Measurements from ENCODE around the gene HTRA3. TPM values are rescaled to one million over a fixed set of nuclear protein-coding genes. Genes with fewer than 3 reads are reported as not detected.

HTRA3 gene
- total RNA-seq, 2 donors from 2014 or later: 6.0 to 18.9 TPM

GRCh38 chr4:8270912-8271815 is 1.6 kb downstream of the HTRA3 start:
- Histone ChIP-seq H3K9me3 (no peaks in the 10 kb centered on the region), H3K27me3 (replicated peaks; ENCODE audit: insufficient read depth) (no peaks in the 10 kb centered on the region), H3K27ac (no peak overlapping the region), H3K4me1 (replicated peaks) (peaks cover 18% of the 10 kb centered on the region), H3K36me3 (no peaks in the 10 kb centered on the region), H3K4me3 (peak overlapping the region; percentile 32 to 33)
- no peak for DNase-seq (ENCODE audit: low spot score)
- intact Hi-C loops (cut with DNase I): loop anchor here (5.0 kb wide), 1 partner anchor 36 kb away; no protein-coding TSS in a partner anchor
- WGBS: 79% methylated on average over 27 of the region's 27 CpGs
- TF ChIP-seq CTCF (IDR thresholded peaks at IDR 0.05): no peak
- TF ChIP-seq POLR2A (IDR thresholded peaks at IDR 0.05): no peak
- TF ChIP-seq POLR2AphosphoS5 (IDR thresholded peaks at IDR 0.05): no peak

GRCh38 chr4:8271821-8272220 is 2.3 kb downstream of the HTRA3 start:
- intact Hi-C loops (cut with DNase I): loop anchor here (5.0 kb wide), 1 partner anchor 35 kb away; no protein-coding TSS in a partner anchor
- no peaks in the 10 kb centered on the region for H3K36me3 ChIP-seq
- 92% methylated on average over 10 of the region's 10 CpGs for WGBS
- no peak for TF ChIP-seq POLR2A (IDR thresholded peaks at IDR 0.05)
- no peak for TF ChIP-seq POLR2AphosphoS5 (IDR thresholded peaks at IDR 0.05)
- TF ChIP-seq CTCF (IDR thresholded peaks at IDR 0.05): no peak
- DNase-seq (ENCODE audit: low spot score): no peak
- H3K4me1 ChIP-seq (replicated peaks): peaks cover 24% of the 10 kb centered on the region
- H3K9me3 ChIP-seq: no peaks in the 10 kb centered on the region
- H3K27me3 ChIP-seq (replicated peaks; ENCODE audit: insufficient read depth): no peaks in the 10 kb centered on the region
- H3K27ac ChIP-seq: no peak overlapping the region
- H3K4me3 ChIP-seq: no peak overlapping the region

GRCh38 chr4:8272472-8273428 is 3.2 kb downstream of the HTRA3 start:
- no peak overlapping the region for H3K4me3 ChIP-seq
- H3K4me1 ChIP-seq (replicated peaks): peaks cover 25% of the 10 kb centered on the region
- TF ChIP-seq POLR2AphosphoS5 (IDR thresholded peaks at IDR 0.05) (no peak), POLR2A (IDR thresholded peaks at IDR 0.05) (no peak), CTCF (IDR thresholded peaks at IDR 0.05) (no peak)
- H3K27ac ChIP-seq: peak overlapping the region in 1 of 2 donors; percentile 36
- no peaks in the 10 kb centered on the region for H3K27me3 ChIP-seq (replicated peaks; ENCODE audit: insufficient read depth)
- DNase-seq (ENCODE audit: low spot score): no peak
- H3K9me3 ChIP-seq: no peaks in the 10 kb centered on the region
- 86% methylated on average over 26 of the region's 30 CpGs for WGBS
- H3K36me3 ChIP-seq: no peaks in the 10 kb centered on the region
- intact Hi-C loops (cut with DNase I): loop anchor here (5.0 kb wide), 1 partner anchor 35 kb away; no protein-coding TSS in a partner anchor

- no peak for DNase-seq (ENCODE audit: low spot score)
- peaks cover 25% of the 10 kb centered on the region for H3K4me1 ChIP-seq (replicated peaks)
- no peaks in the 10 kb centered on the region for H3K27me3 ChIP-seq (replicated peaks; ENCODE audit: insufficient read depth)
- no peaks in the 10 kb centered on the region for H3K9me3 ChIP-seq
- no peaks in the 10 kb centered on the region for H3K36me3 ChIP-seq
- intact Hi-C loops (cut with DNase I): loop anchor here (5.0 kb wide), 1 partner anchor 34 kb away; no protein-coding TSS in a partner anchor
- WGBS: 85% methylated on average over 13 of the region's 13 CpGs
- TF ChIP-seq CTCF (IDR thresholded peaks at IDR 0.05) (no peak), POLR2AphosphoS5 (IDR thresholded peaks at IDR 0.05) (no peak), POLR2A (IDR thresholded peaks at IDR 0.05) (no peak)
- peak overlapping the region in 1 of 2 donors; percentile 36 for H3K27ac ChIP-seq
- no peak overlapping the region for H3K4me3 ChIP-seq
Measured at GRCh38 chr4:8273450-8273849, 3.9 kb downstream of the HTRA3 start.
